K562 (cell line): ENCODE measurements around the gene HSPA1L. TPM values are rescaled to one million over a fixed set of nuclear protein-coding genes. Genes with fewer than 3 reads are reported as not detected.

Experiments
- ATF3 ChIP-seq, 2 experiments: fragments of 450-650 bp in 1 of 2; sonication (generic) in 1 of 2; formaldehyde crosslinking in 1 of 2; IDR thresholded peaks in 1 of 2; conservative IDR thresholded peaks in 1 of 2; 2 replicates each; pipeline versions ENCODE4 v1.6.1 to v1.8.1; 2016 to 2023; ENCODE audit warnings: mild to moderate bottlenecking in 2 of 2, moderate library complexity in 2 of 2, inconsistent platforms in 1 of 2, missing genetic modification reagents in 1 of 2
- ETV1 ChIP-seq: fragments of 450-650 bp; conservative IDR thresholded peaks from 2 replicates; pipeline ENCODE4 v1.6.1; 2016; ENCODE audit warnings: missing genetic modification characterization, control low read depth, low read depth, missing compliant biosample characterization
- ETV6 ChIP-seq, 3 experiments: fragments of 150-350 bp in 1 of 3; sonication (generic) in 1 of 3; formaldehyde crosslinking in 1 of 3; IDR thresholded peaks; 2 replicates each; pipeline versions ENCODE4 v1.6.1 to v1.8.0; 2014 to 2022; ENCODE audit warnings: borderline replicate concordance in 2 of 3, low read depth in 2 of 3, antibody characterized with exemption in 1 of 3, low read length in 1 of 3, mild to moderate bottlenecking in 1 of 3, missing genetic modification reagents in 1 of 3
- FOXA3 ChIP-seq, 2 experiments: fragments of 450-650 bp in 1 of 2; sonication (generic) in 1 of 2; formaldehyde crosslinking; IDR thresholded peaks in 1 of 2; conservative IDR thresholded peaks in 1 of 2; 2 replicates each; pipeline versions ENCODE4 v1.4.0 to v1.8.0; 2020 to 2022; ENCODE audit warnings: mild to moderate bottlenecking in 2 of 2, missing genetic modification reagents in 1 of 2
- KLF16 ChIP-seq: IDR thresholded peaks from 2 replicates; pipeline ENCODE4 v1.6.1; 2016; ENCODE audit warnings: antibody characterized with exemption
- MLLT1 ChIP-seq, 2 experiments: fragments of 450-650 bp; IDR thresholded peaks; 2 replicates each; pipeline ENCODE4 v1.6.1; 2016
- MYNN ChIP-seq, 2 experiments: sonication (generic); formaldehyde crosslinking in 1 of 2; IDR thresholded peaks; 2 replicates each; pipeline versions ENCODE4 v1.5.0 to v1.6.1; 2016 to 2020; ENCODE audit warnings: antibody characterized with exemption in 1 of 2, missing genetic modification reagents in 1 of 2
- NFRKB ChIP-seq: fragments of 450-650 bp; IDR thresholded peaks from 2 replicates; pipeline ENCODE4 v1.6.1; 2016; ENCODE audit warnings: low read depth
- RB1 ChIP-seq: fragments of 450-650 bp; IDR thresholded peaks from 2 replicates; pipeline ENCODE4 v1.6.1; 2017; ENCODE audit warnings: low read depth, mild to moderate bottlenecking
- TAF15 ChIP-seq: fragments of 200-400 bp; formaldehyde crosslinking; IDR thresholded peaks from 2 replicates; pipeline ENCODE4 v1.6.1; 2017; ENCODE audit warnings: mild to moderate bottlenecking, low read depth, low read length, moderate library complexity
- TCF3 ChIP-seq: sonication (generic); formaldehyde crosslinking; IDR thresholded peaks from 2 replicates; pipeline ENCODE4 v1.4.0; 2020; ENCODE audit warnings: mild to moderate bottlenecking, missing genetic modification reagents
- THRAP3 ChIP-seq: fragments of 450-650 bp; IDR thresholded peaks from 2 replicates; pipeline ENCODE4 v1.6.1; 2016; ENCODE audit warnings: mild to moderate bottlenecking, inconsistent platforms, borderline replicate concordance
- ZBTB7A ChIP-seq: IDR thresholded peaks from 2 replicates; pipeline ENCODE4 v1.6.1; 2011; ENCODE audit warnings: low read depth, mild to moderate bottlenecking, low read length, moderate library complexity, borderline replicate concordance; ENCODE audit not compliant: control insufficient read depth
- ZC3H11A ChIP-seq: IDR thresholded peaks from 2 replicates; pipeline ENCODE4 v1.6.1; 2012; ENCODE audit warnings: low read depth, low read length, improper control_type of control experiment
- ZFP36 ChIP-seq: fragments of 150-350 bp; IDR thresholded peaks from 2 replicates; pipeline ENCODE4 v1.6.1; 2018; ENCODE audit warnings: low read length, low read depth; ENCODE audit not compliant: partially characterized antibody
- ZNF24 ChIP-seq: fragments of 450-650 bp; IDR thresholded peaks from 2 replicates; pipeline ENCODE4 v1.6.1; 2016
- ZSCAN29 ChIP-seq: fragments of 450-650 bp; IDR thresholded peaks from 2 replicates; pipeline ENCODE4 v1.6.1; 2017
- polyA plus RNA-seq, 8 experiments: library from polyadenylated mRNA; depleted of rRNA in 4 of 8; stranded (reverse) in 5 of 8; unstranded in 3 of 8; fragments of >200 nt; fragmentation: Nextera tagmentation in 2 of 8; fragmentation: Illumina TruSeq in 1 of 8; extraction: Ambion mirVana in 2 of 8; extraction: Trizol in 1 of 8; gene quantifications; 2 replicates each; pipeline versions ENCODE4 v1.2.1 to v1.2.3, GENCODE V29; 2011 to 2014; ENCODE audit warnings: inconsistent platforms in 1 of 8, missing spikeins in 1 of 8
- total RNA-seq, 7 experiments: library from RNA; depleted of rRNA in 6 of 7; stranded (reverse); fragments of >200 nt in 6 of 7; fragmentation: Illumina TruSeq in 2 of 7; extraction: Trizol in 2 of 7; gene quantifications; 2 replicates each; pipeline versions ENCODE4 v1.2.1 to v1.2.3, GENCODE V29; 2011 to 2021; ENCODE audit warnings: low replicate concordance in 1 of 7

HSPA1L gene
- total and polyA plus RNA-seq, 9 of the 15 experiments (the other 6 are each of a cell fraction or from before 2014, with no cell fraction given) = 0.14 to 2.1 (median 1.3) TPM

GRCh38 chr6:31777667-31778050 lies 37.4 kb downstream of the HSPA1L start (continued):
- TF ChIP-seq MLLT1 (IDR thresholded peaks at IDR 0.05) = no peak
- TF ChIP-seq ATF3 (IDR thresholded peaks at IDR 0.05) = no peak
- TF ChIP-seq ATF3 (CRISPR knock-in tag; conservative IDR thresholded peaks at IDR 0.05) = no peak
- TF ChIP-seq ETV6 (IDR thresholded peaks at IDR 0.05; ENCODE audit: borderline replicate concordance in 1 of 2, low read depth in 2 of 2, low read length in 1 of 2) = no peak
- TF ChIP-seq ETV6 (CRISPR knock-in tag; IDR thresholded peaks at IDR 0.05; ENCODE audit: borderline replicate concordance) = no peak
- no peak for TF ChIP-seq ZNF24
- no peak for TF ChIP-seq TCF3
- no peak for TF ChIP-seq ZSCAN29
- TF ChIP-seq TAF15 = no peak
- TF ChIP-seq RB1 = no peak
- no peak for TF ChIP-seq KLF16
- TF ChIP-seq THRAP3 = no peak
- 0 out of 4 replicates have a peak, but pooled peaks of 1 of the 2 experiments have one; percentile 58 for TF ChIP-seq FOXA3 (CRISPR knock-in tag; conservative IDR thresholded peaks at IDR 0.05 in 1 of 2, IDR thresholded peaks at IDR 0.05 in 1 of 2)
- TF ChIP-seq MYNN (IDR thresholded peaks at IDR 0.05) = no peak
- no peak for TF ChIP-seq MYNN (CRISPR knock-in tag; IDR thresholded peaks at IDR 0.05)
- TF ChIP-seq ZBTB7A = no peak
- TF ChIP-seq ZFP36 = no peak
- no peak for TF ChIP-seq NFRKB
- TF ChIP-seq ZC3H11A = no peak
- TF ChIP-seq ETV1 (tag) = no peak
